GM19438 (cell line): Measurements from ENCODE around the gene SGPP1.
"Not testable (repeated sequence)": the region's sequence is repeated elsewhere in the genome, so short reads cannot be mapped to it uniquely, and the experiment has no call there.

Experiments
- ATAC-seq: cut with Tn5 transposase; IDR thresholded peaks from one replicate; pipeline ENCODE4 v1.9.1; 2021; ENCODE audit warnings: low read depth; ENCODE audit not compliant: unreplicated experiment

Gene SGPP1

DNA sequence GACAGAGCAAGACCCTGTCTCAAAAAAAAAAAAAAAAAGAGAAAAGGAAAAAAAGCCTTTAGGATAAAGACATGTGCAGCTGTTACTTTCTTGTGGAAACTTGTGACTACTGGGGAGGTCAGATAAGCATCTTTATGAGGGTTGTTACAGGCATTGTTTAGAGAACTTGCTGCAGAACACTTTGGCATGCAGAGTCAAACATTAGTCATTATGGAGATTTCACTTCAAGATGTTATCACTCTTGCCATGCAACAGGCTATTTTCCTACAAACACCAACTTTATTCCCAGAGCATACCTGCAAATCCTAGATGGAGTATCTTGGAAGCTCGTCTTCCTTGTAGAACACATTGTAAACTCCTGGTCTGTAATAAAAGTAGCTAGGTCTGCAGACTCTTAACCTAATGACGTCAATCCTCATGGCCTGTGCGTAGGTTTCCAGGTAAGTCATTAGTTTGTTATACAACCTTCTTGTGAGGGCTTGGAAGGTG, 49.9 kb downstream of the SGPP1 start:
- no peak for ATAC-seq

DNA sequence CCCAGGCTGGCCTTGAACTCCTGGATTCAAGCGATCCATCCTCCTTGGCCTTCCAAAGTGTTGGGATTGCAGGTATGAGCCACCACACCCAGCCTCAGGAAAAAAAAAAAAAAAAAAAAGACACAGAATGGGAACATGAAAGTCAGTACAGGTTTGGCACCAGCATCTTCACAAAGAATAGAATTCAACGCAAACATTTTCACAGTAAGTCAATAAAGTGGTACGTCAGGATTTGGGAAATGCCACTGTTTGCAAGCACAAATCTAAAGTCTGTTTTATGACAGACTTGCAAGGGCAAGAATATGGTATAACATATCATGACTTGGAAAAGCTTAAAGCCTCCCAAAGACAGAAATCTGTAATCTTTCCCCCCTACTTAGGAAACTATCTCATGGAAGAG, 51.2 kb downstream of the SGPP1 start:
- no peak for ATAC-seq

DNA sequence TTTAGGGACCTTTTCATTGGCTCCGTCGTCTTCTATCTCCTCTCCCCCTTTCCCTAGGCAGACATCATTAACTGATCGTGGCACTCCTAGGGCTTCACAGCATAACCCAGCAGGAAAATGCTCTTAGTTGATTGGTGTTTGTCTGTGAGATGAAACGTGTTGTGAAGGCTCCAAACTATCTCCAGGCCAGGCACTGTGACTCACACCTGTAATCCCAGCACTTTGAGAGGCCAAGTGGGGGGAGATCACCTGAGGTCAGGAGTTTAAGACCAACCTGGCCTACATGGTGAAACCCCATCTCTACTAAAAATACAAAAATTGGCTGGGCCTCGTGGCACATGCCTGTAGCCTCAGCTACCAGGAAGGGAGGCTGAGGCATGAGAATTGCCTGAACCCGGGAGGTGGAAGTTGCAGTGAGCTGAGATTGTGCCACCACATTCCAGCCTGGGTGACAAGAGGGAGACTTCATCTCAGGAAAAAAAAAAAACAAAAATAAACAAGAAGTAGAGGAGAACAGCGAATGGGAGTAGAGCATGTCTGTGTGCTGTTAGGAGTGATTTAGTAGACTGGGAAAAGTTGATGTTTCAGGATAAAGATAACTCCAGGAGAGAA, 53.9 kb downstream of the SGPP1 start:
- ATAC-seq, result no peak

DNA sequence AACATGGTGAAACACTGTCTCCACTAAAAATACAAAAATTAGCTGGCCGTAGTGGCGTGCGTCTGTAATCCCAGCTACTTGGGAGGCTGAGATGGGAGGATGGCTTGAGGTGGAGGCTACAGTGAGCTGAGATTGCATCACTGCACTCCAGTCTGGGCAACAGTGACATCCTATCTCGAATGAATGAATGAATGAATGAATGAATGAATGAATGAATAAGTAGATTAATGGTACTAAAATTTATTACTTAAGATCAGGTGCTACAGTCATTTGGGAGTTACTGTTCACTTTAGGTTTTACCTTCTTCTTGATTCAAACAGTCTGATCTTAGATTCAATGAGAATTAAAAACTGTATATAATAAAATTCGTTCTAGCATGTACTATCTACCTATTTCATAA, 54.6 kb downstream of the SGPP1 start:
- no peak for ATAC-seq

DNA sequence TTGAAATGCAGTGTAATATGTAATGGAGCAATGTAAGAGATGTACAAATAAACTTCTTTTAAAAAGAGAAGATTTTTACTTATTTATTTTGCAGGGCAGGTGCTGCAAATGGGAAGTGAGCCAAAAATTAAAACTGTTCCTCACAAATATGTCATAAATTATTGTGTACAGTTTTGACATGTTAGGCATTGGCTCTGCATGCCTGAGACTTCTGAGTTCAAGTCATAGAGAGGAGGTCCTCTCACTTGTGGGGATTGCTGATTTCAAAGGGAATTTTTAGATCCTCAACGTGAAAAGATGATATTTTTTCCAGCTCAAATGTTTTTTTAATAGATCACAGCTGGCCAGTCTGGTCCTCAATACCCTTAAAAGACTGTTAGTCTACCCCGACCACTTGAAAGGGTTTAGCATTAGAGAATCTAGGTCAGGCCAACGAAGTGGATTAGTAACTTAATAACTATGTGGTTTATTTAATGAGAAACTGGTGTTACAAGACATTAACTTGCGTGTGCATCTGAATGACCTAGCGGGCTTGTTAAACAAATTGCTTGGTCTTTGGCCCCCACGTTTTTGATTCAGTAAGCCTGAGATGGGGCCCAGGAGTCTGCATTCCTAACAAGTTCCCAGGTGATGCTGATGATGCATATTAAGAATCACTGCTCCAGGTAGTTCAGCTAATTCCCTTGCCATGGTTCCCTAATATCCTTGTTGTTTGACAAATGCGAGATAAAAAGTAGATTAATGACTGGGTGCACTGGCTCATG, 55.3 kb downstream of the SGPP1 start:
- ATAC-seq, result peak; percentile 87

DNA sequence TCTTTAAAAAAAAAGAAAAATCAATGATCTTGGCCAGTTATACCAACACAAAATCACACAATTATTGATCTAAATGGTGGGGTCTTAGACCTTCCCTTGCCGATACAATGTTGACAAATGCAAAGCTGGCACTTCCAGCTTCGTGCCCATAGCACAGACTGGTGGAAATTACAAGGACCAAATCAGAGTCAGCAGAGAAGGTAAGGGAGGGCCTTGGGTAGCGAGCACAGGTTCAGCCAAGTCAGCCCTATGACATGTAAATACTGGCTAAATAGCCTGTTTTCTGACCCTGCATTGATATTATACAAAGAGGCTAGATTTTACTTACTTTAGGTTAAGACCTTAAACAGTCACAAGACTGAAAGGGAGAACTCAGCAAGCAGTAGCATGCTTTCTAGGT, 55.9 kb downstream of the SGPP1 start:
- peak; percentile 24 for ATAC-seq

DNA sequence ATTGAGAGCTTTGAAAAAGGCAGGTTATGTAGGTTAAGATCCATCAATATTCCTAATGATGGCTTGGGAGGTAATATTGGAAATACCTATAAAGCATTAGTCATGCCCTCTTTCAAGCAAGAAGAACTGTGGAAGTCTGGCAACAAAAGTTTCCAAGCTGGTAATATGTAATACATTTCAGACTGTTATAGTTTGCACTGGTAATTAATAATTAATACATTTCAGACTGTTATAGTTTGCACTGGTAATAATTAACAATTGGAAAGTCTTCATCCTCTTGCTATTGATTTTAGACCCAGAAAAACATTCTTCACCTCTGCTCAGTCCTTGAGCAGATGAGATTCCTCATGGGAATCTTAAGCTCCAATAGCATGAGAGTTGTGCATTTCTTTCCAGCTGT, 57.2 kb downstream of the SGPP1 start:
- ATAC-seq, result no peak

DNA sequence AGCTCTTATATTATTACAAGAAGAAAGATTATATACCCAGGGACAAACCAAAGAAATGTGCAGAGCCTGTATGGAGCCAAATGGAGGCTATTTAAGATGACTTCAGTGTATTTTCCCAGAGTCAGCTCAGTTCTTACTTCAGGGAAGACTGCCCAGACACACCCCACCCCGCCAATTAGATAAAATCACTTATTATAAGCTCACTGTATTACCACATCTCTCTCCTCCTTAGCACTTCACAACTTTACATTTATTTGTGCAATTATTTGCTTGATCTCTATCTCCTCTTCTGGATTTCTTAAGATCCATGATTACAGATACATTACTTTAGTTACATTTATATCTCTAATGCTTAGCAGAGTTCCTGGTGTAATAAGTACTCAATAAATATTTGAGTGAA, 61.5 kb downstream of the SGPP1 start:
- ATAC-seq, result no peak

DNA sequence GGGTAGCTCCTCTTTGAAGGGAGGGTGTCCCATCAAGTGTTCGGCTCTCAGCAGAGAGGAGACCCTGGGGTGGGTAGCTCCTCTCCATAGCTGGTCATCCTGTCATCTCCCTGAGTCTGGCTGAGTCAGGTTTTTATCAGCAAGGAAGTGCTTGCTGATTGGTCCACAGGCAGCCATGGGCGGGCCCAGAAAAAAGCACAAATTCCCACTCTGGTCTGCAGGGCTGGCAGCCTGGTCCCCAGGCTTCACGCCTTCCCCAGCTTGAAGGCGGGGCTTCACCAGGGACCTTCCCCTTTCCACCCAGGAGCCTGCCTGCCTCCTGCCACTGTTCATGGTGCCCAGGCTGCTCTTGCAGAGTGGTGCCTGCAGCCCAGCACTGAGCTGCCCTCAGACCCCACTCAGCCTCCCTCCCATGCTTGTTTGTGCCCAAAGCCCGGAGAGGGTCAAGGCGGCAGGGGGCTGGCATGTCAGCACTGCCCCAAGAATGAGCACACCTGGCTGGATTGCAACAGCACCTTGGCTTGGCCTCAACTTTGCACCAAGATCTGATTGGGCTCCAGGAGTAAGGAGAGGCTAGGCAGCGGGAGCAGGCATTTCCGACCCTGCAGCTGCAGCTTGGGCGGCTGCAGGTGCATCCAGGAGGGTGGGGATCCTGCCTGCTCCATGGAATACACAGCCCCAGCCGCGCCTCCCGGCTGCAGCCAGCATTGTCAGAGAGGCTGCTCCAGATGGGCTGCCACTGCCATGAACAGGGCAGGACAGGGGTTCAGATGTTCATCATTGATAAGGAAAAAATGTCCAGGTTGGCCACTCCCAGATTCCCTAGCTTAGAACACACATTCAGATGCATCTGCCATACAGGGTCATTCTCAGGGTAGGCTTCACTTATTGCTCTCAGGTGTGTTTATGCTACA, 64.2 kb downstream of the SGPP1 start:
- no peak for ATAC-seq

DNA sequence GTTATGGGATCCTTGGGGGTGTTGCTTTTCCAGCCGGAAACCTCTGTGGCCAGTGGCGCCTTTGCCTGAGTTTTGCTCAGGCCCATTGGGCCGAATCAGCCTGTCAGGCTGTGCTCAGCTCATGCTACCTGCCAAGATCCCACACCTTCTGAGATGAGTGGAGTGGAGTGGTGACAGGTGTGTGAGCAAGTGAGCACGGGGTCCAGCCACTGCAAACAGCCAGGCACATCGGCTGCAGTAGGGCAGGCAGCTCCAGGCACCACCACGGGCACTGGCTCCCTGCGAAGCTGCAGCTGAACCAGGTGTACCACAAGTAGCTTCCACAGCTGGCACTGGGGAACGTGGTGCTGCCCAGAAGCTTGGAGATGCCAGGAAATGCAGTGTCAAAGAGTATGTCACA, 65.1 kb downstream of the SGPP1 start:
- no peak for ATAC-seq

DNA sequence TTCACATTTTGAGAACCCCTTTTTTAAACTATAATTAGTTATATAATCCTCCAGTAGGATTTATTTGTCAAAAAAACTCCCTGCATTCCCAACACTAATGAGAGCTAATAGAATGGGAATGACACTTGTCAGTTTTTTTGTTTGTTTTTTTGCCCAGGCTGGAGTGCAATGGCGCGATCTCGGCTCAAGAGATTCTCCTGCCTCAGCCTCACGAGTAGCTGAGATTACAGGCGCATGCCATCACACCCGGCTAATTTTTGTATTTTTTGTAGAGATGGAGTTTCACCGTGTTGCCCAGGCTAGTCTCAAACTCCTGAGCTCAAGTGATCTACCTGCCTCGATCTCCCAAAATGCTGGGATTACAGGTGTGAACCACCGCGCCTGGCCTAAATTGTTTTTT, 66.0 kb downstream of the SGPP1 start:
- ATAC-seq, result not testable (repeated sequence)

DNA sequence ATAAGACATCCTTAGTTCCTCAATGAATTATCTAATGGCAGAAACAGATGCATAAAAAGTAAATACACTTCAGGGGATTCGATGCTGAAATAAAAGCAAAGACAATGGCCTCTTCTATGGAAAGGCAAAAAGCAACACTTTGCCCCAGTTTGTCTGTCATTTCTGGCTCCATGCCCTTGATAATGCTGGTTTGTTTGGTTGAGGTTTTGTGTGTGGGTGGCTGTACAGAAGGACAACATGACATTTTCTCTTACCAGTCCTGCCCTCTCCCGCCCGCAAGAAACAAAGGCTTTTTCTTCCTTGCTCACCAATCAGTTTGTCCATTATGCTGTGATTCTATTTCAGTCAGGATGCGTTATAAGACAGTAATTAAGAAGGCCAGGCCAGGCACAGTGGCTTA, 68.1 kb downstream of the SGPP1 start:
- no peak for ATAC-seq

DNA sequence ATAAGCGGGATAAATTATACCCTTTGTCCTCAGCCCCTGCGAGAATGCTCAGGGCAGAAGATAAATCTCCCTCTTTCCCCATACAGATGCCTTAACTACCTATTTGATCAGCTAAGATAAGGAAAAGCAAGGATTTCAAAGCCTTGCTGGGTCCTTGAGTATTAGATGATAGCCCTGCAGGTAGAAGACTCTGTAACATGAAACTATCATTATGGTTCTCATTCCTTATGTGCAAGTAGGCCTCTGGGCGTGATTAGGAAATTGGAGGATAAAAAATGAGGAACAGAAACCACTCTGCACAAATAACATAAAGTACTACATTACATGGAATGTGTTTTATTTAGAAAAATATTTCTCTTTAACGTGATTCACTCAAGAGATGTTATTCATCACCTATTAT, 71.7 kb downstream of the SGPP1 start:
- no peak for ATAC-seq

DNA sequence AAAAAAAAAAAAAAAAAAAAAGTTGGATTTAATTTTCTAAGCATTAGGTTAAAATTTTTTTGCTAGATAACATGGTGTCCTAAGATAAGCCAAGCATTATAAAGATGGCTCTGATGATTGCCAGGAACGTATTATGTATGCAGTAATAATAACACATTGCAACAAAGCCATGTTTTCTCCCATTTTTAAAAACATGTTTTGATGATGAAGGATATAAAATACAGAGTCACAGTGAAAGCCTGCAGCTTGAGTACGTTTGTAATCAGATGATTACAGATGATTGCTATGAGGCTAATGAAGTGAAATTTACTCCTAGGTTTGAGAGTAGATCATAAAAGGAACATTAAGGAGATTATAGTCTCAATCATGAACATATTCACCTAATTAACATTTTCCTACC, 72.9 kb downstream of the SGPP1 start:
- ATAC-seq, result no peak

DNA sequence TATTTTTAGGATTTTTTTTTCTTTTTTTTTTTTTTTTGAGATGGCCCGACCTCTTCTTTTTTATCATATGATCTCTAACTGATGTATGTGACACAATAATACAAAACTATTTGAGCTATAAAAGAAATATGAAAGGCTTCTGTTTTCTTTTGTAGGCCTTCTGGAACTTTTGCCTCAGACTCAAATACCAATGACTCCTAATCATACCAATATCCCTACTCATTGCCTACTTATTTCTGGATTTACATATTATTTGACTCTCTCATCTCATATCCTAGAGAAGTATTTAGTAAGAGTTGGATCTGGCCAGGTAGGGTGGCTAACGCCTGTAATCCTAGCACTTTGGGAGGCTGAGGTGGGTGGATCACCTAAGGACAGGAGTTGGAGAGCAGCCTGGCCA, 73.5 kb downstream of the SGPP1 start:
- ATAC-seq, result no peak

DNA sequence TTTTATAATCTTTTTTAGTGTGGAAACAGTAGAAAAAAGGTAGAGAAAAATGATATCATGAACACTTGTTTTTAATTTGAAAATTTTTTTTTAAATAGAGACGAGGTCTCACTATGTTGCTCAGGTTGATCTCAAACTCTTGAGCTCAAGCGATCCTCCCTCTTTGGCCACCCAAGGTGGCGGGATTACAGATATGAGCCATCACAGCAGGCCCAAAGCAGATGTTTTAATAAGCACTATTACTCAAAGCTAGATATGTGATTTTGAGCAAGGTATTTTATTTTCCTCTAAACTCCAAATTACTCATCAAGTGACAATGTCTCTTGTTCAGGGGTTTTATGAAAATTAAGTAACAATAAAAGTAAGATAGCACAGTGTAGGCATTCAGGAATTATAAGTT, 75.5 kb downstream of the SGPP1 start:
- ATAC-seq, result no peak

DNA sequence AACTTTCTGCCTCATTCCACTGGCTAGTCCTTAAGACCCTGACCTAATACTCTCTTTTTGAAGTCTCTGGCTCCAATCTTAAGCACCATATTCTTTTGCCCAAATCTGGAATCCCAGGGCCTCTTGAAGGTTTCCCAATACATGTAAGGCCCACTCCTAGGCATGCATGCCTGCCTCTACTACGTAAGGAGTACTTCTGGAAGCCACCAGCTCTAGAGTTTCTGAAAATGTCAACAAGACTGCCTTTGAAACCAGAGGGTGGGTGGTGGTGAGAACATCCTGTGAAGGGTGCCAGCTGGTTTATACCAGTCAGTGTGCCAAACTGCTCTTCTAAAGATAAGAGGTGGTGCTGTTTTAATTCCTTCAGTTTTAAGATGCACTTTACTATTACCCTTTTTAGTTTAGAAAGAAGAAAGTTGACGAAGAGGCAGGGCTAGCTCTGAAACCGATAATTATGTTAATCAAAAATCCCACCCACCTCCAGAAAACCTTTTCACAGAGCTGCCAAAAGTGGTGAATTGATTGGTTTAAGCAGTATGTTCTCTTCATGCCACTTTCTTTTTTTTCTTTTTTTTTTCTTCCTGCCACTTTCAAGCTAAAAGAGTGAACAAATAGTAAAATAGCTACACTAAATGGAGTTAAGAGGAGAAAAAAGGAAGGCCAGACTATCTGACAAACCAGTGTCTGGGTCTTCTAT, 77.5 kb downstream of the SGPP1 start:
- no peak for ATAC-seq

DNA sequence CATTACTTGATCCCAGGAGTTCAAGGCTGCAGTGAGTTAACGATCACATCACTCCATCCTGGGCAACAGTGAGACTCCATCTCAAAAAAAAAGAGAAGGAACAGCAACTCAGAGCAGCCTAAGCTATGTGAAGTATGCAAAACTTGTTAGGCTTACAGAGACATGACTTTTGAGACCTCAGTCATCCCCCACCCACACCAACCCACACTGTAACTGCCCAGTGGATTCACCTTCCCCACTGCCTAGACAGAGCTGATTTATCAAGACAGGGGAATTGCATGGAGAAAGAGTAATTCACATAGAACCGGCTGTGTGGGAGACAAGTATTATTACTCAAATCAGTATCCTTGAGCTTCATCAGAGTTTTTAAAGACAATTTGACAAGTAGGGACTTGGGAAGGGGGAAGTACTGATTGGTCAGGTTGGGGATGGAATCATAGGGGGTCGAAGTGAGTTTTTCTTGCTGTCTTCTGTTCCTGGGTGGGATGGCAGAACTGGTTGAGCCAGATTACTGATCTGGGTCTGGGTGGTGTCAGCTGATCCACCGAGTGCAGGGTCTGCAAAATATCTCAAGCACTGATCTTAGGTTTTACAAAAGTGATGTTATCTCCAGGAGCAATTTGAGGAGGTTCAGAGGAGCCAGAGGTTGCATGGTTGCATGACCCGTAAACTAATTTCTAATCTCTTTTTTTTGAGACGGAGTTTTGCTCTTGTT, 80.0 kb downstream of the SGPP1 start:
- no peak for ATAC-seq

DNA sequence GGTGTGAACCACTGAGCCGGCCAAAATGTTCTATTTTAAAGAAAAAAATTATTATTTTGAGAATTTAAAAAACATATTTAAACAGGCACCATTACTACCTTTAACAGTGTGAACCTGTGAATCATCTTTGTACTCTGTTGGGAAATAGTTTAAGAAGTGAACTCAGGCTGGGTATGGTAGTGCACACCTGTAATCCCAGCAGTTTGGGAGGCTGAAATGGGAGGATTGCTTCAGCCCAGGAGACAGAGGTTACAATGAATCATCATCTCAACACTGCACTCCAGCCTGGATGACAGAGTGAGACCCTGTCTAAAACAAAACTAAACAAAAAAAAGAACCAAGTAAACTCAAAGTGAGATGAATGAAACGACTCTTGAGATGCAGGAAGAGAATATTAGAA, 83.1 kb downstream of the SGPP1 start:
- no peak for ATAC-seq
